HG02571 (cell line): ENCODE measurements around the gene OXCT1.
"Not testable (repeated sequence)": the region's sequence is repeated elsewhere in the genome, so short reads cannot be mapped to it uniquely, and the experiment has no call there.

ENCODE experiments used
- ATAC-seq: cut with Tn5 transposase; IDR thresholded peaks from one replicate; pipeline ENCODE4 v1.9.1; 2021; ENCODE audit warnings: mild to moderate bottlenecking, moderate library complexity; ENCODE audit not compliant: unreplicated experiment

The OXCT1 gene

DNA sequence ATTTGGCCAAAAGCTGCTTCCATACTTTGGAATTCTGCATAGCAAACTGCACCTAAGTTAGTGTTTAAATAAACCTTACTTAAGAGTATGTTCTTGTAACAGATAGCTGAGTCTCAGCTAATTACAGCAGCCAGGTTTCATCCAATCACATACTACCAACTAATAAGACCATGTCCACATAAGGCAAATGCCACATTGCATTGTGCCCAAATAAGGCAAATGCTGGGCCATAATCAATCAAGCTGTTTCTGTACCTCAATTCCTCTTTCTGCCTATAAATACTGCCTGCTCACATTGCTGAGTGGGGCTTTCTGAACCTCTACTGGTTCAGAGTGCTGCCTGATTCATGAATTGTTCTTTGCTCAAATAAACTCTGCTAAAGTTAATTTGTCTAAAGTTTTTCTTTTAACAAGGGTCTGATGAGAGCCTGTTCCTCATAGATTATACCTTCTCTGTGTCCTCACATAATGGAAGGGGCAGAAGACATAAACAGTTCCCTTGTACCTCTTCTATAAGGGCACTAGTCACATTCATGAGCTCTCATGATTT lies 4.4 kb upstream of the OXCT1 start:
- no peak for ATAC-seq

DNA sequence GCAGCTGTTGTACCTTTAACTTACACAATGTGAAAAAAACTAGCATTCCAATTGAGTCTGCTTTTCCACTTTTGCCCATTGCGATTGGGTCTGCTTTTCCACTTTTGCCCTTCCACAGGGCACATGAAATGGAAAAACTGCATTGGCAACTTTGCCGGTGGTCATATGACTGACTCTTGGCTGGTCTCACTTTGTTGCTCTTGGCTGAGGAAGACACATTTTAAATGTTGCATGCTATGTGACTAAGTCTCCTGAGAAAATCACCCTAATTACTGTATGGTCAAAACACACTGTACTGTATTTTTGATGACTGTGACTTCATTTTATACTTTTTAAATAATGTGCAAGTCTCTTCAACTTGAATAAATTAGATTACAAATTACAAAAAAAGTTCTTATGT lies 1.6 kb upstream of the OXCT1 start:
- no peak for ATAC-seq

DNA sequence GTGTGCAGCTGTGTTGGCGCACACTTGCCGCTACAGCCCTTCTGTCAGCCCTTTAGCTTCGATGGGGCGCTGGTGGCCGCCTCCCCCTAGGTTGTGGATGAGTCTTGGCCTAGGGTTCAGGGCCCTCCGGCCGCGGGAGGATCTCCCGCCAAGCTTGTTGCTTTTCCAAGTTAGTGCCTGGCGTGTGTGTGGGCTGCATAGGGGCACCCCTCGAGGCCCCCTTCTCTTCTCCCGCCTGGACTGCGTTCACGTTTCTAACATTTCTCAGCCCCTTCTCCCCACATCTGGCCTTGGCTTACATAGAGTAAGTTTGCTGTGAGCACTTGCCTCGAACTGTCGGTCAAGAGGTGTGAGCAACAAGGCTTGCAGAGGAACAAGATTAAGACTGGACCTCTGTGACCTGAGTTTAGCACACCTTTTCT lies 413 bp upstream of the OXCT1 start:
- ATAC-seq = no peak

DNA sequence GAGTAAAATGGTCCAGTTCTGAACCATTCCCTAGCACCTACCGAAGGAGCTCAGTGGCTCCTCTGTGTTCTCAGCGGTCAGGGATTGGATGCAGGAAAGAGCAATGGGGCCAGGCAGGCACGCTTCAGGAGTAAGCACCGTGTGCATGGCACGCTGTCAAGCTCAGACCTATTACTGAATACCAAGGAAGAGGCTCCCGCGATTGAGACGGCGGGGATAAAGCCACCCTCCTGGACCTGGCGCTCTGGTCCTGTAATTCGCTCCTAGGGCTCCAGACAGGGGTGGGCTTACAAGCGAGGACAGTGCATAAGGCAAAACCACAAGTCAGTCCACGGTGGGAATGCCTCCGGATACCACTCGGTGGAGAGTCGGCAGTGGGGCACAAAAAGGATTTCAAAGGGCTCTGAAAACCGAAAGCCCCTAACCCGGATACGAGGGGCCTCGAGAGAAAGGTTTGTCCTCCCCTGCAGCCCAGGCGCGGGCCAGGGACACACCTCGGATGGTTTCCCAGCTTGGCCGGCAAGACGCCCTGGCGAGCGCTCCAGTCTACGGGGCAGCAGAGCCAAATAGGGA lies 988 bp downstream of the OXCT1 start:
- ATAC-seq = no peak

DNA sequence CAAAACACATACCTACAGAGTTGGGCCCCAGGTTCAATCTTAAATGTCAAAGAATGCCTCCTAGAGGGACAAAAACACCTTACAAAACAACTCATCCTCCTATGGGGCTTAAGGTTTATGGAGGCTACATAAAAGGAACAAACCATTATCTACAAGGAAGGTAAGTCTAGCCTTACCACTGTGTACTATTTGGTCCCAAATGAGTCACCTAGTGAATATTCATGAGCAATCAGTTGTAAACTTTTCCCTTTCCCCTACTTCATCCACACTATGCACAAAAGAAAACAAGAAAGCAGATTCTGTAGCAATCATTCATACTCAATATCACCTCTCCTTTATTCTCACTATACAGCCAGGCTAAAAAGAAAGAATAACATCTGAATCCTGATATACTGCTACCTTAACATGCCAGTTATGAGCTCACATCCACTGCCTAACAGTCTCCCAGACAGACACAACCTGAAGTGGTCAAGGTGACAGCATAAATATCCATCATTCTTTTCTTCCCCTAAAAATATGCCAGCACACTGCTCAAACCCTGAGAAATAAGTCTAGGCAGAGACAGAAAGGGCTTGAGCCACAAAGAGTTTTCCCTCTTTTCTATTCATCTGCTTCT lies 6.2 kb downstream of the OXCT1 start:
- ATAC-seq = peak; percentile 77

DNA sequence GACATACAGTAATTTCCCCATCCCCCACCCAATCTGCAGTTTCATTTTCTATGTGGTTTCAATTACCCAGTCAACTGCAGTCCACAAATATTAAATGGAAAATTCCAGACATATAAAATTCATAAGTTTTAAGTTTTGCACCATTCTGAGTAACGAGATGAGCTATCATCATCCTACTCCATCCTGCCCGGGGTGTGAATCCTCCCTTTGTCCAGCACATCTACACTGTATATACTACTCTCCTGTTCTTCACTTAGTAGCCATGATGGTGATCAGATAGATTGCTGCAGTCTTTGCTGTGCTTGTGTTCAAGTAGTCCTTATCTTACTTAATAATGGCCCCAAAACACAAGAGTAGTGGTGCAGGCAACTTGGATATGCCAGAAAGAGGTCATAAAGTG lies 11.3 kb downstream of the OXCT1 start:
- no peak for ATAC-seq

DNA sequence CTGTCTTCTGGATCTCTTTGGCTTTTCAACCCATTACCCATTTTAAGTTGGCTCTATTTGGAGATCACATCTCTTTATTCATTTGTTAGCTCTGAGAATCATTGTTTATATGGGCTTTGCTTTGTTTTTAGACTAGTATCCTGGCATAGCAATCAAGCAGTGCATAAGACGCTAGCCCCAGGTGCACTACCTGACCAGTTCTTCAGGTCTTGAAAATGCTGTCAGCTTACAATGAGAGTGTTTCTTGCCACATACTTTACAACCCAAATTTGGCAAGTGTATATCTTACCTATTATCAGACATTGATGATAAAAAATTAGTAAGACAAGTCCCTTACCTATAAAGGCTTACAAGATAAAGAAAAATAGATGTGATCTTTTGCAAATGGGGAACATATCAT lies 12.2 kb downstream of the OXCT1 start:
- ATAC-seq = no peak

DNA sequence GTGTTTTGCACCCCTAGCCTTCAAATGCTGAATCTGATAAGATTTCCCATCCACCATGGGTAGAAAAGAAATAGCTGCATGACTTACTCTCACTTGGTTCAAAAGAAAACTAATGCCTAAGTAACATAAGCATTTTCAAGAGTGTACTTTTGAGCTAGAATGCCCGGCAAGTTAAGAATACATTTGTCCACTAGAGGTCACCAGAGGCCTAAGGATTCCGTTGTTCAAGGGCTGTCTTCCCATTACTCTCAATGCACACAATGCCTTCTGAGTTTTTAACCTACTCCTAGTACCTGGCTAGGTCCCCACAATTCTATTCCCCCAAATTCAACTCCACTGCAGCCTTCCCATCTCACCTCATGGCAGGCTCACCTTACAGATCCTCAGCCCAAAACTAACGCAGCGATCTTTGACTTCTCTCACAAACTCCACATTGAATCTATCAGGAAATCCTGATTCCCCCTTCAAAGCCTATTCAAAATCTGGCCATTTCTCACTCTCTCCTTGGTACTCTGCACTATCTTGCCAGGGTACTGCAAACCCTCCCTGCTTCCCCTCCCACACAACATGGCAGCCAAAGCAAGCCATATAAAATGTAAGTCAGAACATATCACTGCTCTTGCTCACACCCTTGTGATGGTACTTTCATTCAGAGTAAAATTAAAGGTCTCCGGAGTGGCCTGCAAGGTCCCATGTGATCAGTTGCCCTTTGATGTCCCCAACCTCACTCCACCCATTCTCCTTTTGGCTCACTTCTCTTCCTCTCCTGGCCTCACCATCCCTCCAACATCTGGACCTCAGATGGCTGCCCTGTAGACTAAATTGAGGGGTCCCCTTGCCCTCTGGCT lies 13.4 kb downstream of the OXCT1 start:
- ATAC-seq = peak; percentile 86

DNA sequence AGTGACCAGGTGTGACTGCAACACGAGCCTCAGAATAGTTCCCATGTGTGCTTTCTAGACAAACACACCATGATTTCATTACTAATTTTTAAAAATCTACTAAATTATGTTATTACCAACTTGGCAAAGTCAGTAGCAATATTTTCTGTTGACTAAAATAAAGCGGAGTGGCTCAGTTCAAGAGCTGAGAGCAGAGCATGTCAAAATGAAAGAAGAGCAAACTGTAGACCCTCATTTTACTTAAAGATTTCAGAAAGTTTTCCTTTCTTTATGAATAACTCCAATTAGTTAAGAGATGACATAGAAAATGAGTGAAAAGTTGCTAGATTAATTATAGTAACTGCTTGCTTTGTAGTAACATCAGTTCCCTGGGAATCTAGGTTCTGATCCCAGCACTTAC lies 17.9 kb downstream of the OXCT1 start:
- no peak for ATAC-seq

DNA sequence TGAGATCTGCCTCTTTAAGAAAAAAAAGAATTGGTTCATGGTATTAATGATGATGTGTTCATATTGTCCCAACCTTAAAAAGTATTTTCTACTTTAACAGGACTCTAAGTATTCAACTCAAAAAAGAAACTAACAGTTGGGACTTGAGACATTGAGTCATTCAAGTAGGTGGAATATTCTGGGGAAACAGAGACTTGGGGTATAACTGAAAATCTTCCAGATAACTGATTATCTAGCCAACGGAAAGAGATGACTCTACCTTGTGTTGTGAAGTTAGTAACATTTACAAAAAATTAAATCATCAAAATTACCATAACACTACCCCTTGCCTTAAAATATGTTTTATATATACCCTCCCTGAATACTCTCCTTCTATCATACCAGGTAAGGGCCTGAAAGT lies 19.1 kb downstream of the OXCT1 start:
- ATAC-seq = no peak

DNA sequence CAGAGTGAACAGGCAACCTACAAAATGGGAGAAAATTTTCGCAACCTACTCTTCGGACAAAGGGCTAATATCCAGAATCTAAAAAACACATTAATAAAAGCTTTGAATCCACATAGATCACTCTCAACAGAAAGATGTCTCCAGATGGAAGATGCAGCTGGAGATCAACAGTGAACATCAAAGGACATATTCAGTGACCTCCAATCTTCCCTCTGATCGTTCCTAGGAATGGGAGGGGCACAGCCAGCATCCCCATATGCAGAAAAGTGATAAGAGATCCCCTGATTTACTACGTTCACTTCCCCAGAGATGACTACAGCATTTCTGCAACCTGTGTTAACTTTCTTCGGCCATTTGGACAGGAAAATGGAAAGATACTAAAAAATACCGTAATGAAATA lies 21.2 kb downstream of the OXCT1 start:
- ATAC-seq = no peak

DNA sequence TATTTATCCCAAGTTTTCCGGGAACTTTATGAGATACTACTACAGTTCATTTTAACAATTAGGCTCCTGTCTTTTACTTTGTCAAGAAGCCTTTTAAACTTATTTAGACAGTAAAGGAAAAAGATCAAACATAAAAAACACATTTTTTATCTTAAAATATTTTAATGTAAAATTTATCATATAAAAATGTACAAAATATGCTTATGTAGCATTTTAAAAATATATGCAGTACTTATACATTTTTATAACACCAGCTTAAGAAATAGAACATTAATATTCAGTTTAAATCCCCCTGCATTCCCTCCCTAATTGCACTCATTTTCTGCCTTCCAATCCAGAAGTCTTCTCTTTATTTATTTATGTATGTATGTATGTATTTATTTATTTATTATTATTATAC lies 24.5 kb downstream of the OXCT1 start:
- not testable (repeated sequence) for ATAC-seq

DNA sequence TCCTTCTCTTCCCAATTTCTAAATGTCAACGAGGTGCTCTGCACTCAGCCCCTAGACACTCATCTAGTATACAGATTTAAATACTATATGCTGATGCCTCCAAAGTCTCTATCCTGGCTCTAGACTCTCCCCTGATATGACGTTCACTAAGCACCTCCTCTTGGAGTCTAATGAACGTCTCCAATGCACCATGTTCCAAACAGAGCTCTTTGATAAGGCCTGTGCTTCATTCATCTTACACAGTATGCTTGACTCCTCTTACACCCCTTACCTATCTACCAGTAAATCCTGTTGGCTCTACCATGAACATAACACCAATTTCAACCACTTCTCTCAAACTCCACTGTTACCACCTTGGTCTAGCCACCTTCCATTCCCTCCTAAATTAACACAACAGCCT lies 25.7 kb downstream of the OXCT1 start:
- ATAC-seq = no peak

DNA sequence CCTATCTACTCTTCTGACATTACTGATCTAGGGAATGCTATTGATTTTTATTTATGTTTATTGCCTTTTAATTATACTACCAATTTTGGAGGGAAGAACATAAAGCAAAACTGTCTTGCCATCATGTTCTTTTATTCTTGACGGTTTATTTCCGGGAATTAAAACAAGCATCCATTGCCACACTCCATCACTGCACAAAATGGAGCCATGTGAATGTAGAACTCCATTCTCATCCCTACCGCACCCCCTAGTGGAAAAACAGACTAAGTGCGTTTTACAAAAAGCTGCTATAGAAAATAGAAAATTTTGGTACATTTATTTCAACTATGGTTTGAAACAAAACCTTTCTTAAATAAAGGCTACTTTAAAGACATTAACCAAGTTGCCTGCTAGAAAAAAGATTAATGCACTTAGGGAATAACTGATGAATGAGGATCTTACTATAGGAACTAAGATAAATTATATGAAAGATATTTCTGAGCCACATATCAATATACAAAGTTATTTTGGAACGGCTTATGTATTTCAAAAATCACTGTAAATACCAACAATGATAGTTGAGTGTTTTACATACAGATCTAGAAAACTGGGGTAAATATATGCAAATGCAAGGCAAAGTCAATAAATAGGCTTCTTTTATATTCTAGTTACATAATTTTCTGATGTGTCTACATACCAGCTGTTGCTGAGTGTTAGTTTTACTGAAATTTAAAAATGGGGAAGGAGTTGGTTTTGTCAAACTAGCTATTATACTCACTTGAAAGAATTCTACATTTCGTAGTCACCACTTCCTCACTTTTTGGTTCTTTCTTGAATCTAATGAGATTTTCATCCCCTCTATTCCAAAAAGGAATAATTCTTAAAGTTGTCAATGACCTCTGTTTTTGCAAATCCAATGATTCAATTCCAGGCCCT lies 26.5 kb downstream of the OXCT1 start:
- peak; percentile 73 for ATAC-seq

DNA sequence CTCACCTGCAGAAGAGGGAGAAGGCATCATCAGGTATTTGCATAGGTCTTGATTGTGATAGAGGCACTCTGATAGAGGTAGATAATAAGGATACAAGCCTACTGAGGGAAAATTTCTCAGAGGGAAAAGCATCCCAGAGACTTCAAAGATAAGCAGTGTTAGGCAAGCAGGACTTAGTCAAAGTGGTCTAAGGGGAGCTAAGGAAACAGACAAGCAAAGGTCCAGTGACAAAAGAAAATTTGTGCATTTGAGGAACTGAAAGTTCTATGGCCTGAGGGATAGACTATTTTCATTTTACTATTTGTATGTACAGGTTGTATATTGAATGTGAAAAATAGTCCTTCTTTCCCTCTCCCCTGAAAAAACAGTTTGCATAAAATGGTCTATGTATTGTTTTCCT lies 27.4 kb downstream of the OXCT1 start:
- ATAC-seq = peak; percentile 75

DNA sequence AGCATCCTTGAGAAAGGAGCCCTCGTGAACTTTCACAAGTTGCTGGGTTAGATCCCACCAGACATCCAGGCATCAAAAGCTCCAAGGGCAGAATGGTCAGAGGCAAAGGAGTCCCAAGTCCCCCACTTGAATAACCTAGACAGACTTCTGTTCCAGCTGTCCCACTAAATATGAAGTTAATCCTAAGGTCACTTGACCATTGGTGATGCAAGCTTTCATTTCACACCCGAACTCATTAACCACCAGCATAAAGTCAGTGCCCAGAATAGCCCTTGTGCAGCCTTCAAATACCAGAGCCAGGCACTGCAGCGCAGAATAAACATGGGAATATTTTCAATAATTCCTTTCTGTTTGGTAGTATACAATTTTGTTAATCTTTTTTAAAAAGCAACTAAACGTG lies 28.9 kb downstream of the OXCT1 start:
- ATAC-seq = no peak

DNA sequence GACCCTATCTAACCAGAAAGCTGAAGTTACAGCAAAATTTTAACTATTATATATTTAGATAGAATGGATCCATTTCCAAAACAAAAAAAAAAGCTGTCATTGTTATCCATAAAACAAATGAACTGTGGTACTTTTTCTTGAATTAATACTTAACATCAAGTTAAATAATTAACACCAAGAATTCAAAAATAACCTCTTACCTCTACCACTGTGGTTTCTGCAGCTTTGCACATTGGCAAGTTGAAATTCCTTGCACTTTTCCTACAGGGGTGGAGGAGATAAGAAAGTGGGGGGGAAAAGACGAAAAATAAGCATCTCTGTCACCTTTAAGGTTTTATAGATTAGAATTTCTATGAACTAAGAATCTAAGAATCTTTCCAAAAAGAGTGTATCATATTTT lies 30.0 kb downstream of the OXCT1 start:
- ATAC-seq = no peak

DNA sequence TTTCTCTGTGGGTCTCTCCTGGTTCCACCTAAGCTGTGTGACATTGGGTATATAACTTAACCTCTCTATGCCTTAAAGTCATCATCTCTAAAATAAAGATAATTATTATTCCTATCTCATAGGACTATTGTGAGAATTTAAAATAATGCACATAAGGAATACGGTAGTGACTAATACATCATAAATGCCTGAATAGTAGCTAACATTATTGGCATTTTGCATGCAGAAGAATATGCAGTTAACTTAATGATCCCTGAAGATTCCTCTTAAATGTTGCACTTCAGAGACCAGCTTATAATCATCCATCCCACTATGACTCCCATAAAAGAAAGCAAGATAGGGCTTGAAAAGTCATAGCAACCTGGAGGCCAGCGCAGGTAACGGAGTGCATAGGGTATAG lies 32.4 kb downstream of the OXCT1 start:
- no peak for ATAC-seq

DNA sequence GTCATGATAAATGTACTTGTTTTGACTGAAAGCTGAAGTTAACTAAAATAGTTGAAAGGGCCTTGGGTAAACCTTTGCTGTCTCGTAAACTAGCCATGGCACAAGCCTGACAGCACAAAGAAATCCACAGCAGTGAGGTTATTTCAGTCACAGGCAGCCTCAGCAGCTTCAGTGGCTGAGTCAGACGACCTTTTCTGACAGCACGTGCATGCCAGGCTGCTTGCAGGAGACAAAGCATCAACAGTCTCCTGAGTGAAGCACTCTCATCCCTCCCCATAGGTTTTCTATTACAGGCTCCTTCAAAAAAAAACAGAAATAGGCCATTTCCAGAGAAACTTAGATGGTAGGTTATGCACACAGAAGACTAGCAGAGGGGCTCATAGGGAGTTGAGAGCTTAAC lies 34.6 kb downstream of the OXCT1 start:
- ATAC-seq = no peak

DNA sequence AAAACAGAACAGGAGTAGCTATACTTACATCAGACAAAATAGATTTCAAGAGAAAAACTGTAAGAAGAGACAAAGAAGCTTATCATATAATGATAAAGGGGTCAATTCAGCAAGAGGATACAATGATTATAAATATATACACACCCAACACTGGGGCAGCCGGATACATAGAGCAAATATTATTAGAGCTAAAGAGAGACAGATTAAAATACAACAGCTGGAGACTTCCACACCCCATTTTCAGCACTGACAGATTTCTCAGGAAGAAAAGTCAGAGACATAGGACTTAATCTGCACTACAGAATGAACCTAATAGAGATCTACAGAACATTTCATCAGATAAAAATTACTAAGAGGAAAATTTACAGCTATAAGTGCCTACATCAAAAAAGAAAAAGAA lies 35.7 kb downstream of the OXCT1 start:
- ATAC-seq = no peak

DNA sequence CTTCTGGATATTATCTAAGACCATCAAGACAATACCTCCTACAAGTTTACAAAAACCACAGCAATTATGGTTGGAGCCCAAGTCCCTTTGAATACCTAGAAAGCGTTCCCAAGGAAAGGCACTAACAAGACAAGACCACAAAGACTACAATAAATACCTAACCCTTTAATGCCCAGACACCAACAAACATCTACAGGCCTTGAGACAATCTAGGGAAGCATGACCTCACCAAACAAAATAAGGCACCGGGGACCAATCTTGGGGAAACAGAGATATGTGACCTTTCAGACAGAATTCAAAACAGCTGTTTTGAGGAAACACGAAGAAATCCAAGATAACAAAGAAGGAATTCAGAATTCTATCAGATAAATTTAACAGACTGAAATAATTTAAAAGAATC lies 37.8 kb downstream of the OXCT1 start:
- ATAC-seq = no peak
